Measurements from ENCODE around the gene HOMER2. TPM values are rescaled to one million over a fixed set of nuclear protein-coding genes. Genes with fewer than 3 reads are reported as not detected.
"Not testable (repeated sequence)": the region's sequence is repeated elsewhere in the genome, so short reads cannot be mapped to it uniquely, and the experiment has no call there.

HOMER2 gene
- polyA plus RNA-seq, 4 donors = 25.9 to 28.3 (median 27.7) TPM

GRCh38 chr15:82871358-82871757 lies 81.2 kb downstream of the HOMER2 start:
- DNase-seq (ENCODE audit: low read depth in 4 of 4, low spot score in 3 of 4) = no peak

DNA sequence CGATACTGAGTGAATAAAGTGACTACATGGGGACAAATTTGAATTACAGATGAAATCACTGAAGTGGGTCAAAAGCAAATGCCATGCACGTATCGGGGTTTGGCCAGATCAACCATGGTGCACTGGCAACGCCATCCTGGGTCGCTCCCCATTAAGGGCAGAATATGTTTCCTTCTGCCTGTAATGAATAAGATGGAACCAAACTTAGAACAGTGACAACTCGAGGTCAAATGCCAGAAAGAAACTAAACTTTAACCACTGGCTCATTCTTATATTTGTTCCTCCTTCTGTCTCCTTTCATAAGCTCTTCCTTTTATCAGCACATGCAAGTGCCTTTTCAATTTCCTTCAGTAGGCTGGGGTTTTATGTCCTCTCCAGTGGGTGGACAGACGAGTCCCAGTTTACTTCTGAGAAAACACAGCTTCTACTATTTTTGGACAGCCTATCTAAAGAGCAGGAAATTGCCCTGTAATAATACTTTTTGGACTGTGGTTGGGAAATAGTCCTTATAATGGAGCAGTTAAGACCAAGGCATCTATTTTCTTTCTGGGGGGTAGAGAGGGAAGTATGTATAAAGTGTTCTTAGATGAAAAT lies 81.7 kb downstream of the HOMER2 start:
- DNase-seq (ENCODE audit: low read depth in 4 of 4, low spot score in 3 of 4) = no peak

- not testable (repeated sequence) for DNase-seq (ENCODE audit: low read depth in 4 of 4, low spot score in 3 of 4)
Measured at GRCh38 chr15:82865981-82866380, 86.5 kb downstream of the HOMER2 start.

GRCh38 chr15:82865581-82865980 lies 86.9 kb downstream of the HOMER2 start:
- not testable (repeated sequence) for DNase-seq (ENCODE audit: low read depth in 4 of 4, low spot score in 3 of 4)

DNA sequence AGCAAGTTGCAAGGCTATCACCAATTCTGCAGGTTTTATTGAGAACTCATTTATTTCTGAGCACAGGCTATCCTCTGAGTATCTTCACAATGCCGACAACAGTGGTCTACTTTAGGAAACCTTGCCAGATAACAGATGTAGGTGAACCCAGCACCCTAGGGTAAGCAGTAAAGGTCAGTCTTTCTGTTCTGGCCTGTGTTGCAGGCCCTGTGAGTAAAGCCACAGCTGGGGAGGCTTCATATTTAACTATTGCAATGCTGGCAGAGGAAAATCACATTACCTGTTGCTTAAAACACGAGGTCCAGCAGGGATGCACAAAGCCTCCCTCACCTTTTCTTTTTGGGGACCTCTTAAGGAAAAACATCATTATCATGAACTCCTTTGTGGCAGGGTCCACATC lies 87.6 kb downstream of the HOMER2 start:
- no peak for DNase-seq (ENCODE audit: low read depth in 4 of 4, low spot score in 3 of 4)

DNA sequence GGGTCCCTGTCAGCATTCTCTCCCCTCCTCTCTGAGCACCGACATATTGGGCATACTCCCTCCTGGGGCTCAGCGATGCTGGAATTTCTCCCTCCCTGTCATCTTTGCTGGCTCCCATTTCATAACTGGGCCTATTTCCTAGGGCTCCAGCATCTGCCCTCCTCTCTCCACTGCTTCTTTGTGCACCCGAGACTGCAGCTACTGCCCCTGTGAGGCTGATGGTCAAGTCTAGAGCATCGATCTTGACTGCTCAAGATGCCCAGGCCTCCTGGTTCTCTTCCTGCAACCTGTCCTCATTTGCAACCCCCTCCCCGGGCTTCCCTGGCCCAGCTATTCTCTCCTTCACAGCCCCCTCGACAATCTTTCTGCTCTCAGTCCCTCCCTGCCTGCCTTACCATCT lies 89.6 kb downstream of the HOMER2 start:
- no peak for DNase-seq (ENCODE audit: low read depth in 4 of 4, low spot score in 3 of 4)

DNA sequence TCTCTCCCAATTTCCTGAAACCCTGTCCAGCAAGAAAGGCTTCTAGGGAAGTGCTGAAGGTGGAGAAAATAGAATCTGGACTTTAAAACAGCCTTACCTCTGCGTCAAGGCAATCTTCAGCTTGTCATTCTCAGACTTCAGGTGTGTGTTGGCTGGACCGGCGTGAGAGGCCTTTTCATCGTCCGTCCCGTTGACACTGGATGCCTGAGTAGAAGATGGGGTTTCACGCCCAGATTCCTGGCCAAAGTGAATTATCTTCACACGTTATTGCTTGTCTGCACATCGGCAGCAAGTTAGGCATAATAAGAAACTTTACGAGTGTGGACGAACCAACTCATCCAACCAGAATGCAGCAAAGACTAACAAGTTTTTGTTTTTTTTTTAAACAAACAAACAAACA lies 93.6 kb downstream of the HOMER2 start:
- no peak for DNase-seq (ENCODE audit: low read depth in 4 of 4, low spot score in 3 of 4)

DNA sequence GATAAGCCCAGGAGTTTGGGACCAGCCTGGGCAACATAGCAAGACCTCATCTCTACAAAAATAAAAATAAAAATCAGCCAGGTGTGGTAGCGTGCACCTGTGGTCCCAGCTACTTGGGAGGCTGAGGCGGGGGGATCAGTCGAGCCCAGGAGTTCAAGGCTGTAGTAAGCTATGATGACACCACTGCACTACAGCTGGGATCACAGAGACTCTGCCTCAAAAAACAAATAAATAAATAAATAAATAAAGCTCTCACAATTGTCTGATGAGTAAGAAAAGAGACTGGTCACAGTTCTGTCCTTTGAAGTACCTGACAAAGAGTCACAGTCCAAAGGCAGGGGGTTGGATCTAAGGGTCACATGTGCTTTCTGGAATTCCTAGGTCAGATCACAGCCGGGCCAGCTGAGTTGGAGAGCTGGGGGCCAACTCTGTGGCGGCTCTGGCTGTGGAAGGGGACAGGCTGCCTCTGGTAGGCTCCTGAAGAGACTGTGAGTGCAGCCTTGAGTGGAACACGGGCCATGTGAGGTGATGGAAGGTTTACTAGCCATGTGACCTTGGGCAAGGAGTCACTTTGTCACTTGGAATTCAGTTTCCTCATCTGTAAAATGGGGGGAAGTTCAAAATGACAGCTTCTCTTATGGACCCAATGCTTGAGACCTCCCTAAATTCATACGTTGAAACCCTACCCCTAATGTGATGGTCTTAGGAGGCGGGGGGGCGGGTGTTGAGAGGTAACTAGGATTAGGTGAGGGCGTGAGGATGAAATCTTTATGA lies 95.9 kb downstream of the HOMER2 start:
- DNase-seq (ENCODE audit: low read depth in 4 of 4, low spot score in 3 of 4) = no peak

DNA sequence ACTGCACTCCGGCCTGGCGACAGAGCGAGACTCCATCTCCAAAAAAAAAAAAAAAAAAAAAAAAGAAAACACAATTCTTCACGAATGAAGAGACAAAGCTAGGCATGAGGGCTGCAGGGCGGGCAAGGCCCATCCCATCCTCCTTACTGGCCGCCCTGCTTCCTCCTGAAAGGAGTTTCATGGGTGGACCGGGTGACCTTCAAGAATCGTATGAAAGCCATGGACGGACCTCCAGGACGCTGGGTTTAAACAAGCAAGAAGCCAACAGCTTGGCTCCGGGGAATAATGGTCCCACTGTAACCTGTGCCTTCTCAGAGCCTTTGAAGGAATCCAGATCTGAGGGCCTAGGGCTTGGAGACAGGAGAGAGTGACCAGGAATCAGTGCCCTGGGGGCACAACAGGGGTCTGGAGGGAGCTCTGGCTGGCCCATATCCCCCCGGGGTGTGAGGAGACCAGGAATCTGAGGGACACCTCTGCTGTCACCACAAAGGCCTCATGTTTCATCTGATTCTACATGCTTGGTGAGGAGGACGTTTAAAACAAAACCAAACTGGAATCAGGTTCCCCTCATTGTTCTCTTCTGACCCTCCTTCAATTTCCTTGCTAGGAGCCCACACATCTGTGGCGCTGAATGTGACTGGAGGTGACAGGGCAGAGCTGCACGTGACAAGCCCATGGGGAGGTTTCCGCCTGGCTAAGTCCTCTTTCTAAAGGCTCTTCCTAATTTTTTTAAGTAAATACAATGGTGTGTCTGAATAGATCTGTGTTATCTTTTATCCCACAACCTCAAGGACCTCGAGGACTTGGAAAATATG lies 97.0 kb downstream of the HOMER2 start:
- no peak for DNase-seq (ENCODE audit: low read depth in 4 of 4, low spot score in 3 of 4)

- no peak for DNase-seq (ENCODE audit: low read depth in 4 of 4, low spot score in 3 of 4)
Measured at GRCh38 chr15:82854554-82854953, 98.0 kb downstream of the HOMER2 start.

DNA sequence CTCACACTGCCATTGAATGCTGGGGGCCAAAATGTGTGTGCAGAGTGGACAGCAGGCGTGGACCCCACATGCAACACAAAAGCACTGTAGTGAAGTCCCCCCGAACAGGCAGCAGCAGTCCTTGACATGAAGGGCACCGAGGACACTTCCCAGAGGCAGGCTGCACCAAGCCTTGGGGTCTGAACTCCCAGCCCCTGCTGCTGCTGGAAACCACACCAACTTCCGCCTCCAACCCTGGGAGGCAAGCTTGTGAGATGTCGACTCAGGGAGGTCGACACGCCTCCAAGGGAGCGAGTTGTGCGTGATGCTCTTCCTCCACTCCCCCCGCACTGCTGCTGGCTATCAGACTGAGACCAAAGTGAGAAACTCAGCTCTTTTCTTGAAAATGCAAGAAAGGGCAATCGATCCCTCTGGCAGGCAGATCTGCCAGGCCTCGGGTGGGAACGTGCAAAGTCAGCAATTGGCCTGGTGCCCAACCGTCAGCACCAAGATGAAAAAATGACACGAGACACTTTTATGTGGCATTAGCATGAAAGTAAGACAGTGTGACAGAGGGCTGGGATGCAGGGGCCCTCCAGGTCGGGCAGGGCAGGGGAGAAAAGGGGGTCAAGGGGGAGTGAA lies 99.5 kb downstream of the HOMER2 start:
- no peak for DNase-seq (ENCODE audit: low read depth in 4 of 4, low spot score in 3 of 4)

DNA sequence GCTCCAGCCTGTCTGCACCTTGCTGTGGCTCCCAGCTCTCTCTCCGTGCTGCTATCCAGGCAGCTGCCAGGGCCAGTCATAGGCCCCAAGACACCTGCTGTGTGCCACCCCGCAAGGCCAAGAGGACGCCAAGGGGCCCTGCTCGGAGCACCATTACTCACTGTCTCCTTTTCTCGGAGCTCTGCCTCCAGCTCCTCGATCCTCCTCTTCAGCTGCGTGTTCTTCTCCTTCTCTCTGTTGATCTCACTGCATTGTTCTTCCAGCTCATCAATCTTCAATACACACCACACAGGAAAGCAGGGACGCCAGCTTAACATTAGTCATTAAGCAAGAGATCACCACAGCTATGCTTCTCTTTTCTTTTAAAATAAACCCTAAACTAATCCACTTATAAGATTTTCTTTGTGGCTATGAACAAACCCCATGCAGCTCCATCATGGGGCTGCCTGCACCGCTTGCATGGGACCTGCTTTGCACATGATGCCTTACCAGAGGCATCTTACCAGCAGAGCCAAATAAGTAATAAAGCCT lies 100.5 kb downstream of the HOMER2 start:
- no peak for DNase-seq (ENCODE audit: low read depth in 4 of 4, low spot score in 3 of 4)

- no peak for DNase-seq (ENCODE audit: low read depth in 4 of 4, low spot score in 3 of 4)
Measured at GRCh38 chr15:82851306-82851850, 101.1 kb downstream of the HOMER2 start.

DNA sequence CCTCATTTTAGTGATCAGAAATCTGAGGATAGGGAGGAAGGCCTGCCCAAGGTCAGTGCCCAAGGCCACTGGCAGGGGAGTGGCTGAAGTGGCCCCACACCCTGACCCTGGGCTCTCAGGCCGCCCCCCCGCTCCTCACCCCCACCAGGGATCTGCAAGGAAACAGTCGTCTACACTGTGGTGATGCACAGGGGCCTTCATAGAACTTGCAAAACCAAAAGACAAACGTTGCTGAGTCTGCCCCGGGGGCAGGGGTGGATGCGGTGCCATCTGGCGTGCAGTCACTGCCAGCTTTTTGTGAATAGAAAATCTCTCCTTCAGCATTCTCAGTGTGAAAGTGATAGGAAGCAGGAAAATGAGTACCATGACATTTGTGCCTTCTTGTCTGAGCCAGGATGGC lies 101.8 kb downstream of the HOMER2 start:
- no peak for DNase-seq (ENCODE audit: low read depth in 4 of 4, low spot score in 3 of 4)

DNA sequence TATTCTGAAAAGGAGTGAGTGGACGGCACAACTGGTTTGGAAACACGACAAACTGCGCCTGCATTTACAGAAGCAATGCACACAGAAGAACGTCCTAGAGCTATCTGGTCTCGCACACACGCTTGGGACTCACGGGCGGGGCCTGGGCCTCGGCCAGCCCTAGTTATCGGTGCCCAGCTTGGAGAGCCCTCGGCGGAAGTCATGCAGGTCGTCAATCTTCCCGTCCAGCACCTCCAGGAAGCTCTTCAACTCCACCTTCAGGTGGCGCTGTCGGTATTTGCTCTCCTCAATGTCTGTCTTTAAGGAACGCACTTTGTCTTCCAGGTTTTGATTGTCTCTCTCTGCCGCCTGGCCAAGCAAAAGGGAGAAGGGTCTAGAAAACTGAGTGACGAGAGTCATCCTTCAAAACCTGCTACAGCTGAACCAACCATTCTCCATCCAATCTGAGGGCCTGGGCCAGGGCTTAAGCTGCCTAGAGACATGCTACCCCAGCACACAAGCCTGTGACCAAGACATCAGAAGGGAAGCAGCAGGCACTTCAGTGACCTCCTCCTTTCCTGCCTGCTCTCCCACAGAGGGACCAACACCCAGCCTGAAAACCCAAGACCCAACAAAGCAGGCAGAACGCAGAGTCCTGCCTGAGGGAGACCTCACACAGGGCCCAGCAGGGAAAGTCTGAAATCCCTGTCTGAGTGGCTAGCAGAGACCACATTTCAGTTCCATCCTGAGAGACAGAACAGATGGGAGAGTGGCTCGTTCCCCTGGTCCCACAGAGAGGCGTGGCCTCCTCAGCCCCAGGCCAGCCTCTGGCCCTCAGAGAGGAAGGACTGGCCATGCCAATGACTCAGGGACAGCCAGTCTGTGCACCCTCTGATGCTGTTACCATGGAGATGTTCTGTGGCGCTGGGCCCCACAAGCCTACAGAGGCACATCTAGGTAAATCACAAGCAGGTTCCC lies 102.7 kb downstream of the HOMER2 start:
- peak; percentile 65 to 78 (median 74) for DNase-seq (ENCODE audit: low read depth in 4 of 4, low spot score in 3 of 4)

- DNase-seq (ENCODE audit: low read depth in 4 of 4, low spot score in 3 of 4) = no peak
Measured at GRCh38 chr15:82848241-82848993, 104.1 kb downstream of the HOMER2 start.

DNA sequence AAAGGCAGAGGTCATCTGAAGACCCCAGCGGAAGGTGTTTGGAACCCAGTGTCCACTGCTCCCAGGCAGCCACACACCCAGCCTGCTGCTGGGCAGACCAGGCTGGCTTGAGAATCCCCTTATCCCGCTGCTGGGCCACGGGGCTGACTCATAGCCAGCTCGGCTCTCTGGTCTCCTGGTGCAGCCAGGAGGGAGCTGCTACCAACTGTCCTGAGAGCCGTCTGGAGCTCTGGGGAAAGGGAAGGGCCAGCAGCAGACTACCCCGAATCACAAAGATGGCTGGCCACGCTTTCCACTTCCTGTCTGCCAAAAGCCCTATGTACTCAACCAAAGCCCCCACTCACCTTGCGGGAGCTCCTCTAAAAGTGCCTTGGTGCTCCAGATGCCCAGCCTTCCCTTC lies 104.8 kb downstream of the HOMER2 start:
- no peak for DNase-seq (ENCODE audit: low read depth in 4 of 4, low spot score in 3 of 4)

DNA sequence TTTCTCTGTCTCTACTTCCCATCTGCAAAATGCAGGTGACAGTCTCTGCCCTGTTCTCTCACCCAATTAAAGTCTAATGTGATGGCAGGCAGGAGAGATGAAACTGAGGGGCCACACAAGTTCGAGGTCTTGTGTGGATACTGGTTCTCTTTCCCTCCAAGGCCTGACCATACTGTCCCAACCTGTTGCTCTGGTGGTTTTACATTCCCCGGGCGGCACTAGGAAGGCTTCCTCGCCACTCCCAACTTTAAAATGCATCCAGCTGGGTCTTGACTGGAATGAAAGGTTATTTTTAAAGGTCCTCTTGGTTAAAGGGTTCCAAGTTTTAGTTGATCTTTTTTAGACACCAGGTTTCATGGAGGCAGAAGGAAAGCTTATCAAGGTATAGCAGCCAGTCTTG lies 105.9 kb downstream of the HOMER2 start:
- DNase-seq (ENCODE audit: low read depth in 4 of 4, low spot score in 3 of 4) = no peak

DNA sequence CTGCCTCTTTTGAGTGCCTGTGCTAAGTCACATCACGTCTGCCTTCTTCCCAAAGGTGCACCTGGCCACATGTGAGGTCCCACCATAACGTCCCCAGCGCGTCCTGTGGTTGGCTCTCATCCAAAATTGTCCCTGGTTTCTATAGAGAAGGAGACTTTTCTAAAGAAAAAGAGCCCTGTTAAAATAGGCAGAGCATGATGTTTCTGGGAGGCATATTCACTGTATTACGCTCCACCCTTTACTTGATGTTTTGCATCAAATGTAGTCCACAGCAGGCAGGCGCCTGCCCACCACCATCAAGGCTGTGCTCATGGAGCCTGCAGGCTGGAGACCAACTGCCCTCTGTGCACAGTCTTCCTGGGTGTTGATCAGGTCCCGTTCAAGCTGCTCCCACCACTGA lies 106.8 kb downstream of the HOMER2 start:
- DNase-seq (ENCODE audit: low read depth in 4 of 4, low spot score in 3 of 4) = no peak
